Measurements from ENCODE around the gene ATG3.

The ATG3 gene

DNA sequence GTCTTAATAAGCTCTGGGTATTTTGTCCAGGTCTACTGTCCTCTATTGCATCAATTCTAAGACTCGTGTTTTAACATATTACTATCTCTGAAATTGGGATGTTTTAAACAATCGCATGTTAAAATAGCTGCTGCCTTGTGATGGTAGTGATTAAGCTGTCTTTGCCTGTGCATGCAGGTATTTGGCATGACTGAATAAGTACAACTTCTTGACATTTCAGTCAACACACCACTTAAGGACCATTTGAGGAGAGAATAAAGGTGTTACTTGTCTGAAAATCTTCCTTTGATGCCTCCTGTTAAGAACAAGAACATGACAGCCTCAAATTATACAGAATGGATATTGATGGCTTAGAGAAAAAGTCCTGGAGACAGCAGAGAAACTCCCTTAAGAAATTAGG, 33.1 kb upstream of the ATG3 start (continued):
- TF ChIP-seq ZBTB44 (tag by site-specific recombination; IDR thresholded peaks at IDR 0.05), result no peak
- TF ChIP-seq PATZ1 (tag by site-specific recombination; IDR thresholded peaks at IDR 0.05), result no peak
- no peak for TF ChIP-seq SETDB1 (IDR thresholded peaks at IDR 0.05; ENCODE audit: insufficient read length, low read length)

DNA sequence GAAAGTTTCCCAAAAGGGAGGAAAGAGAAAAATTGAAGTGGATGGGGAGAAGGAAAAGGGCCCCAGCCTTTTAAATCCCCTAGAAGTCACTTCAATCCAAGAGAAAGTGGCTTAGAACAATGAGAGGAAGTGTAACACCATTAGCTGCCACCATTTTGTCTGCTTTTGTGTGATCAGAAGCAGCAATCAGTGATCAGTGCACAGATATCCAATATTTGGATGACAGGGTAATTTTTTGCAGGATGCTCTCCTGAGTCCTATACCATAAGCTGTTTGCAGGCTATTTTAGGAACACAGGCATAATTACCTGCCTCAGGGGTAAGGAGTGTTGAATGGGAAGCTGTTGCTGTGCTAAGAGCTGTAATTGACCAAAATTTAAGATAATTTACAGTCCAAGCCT, 31.5 kb upstream of the ATG3 start:
- Histone ChIP-seq H3K27ac (ENCODE audit: extremely low read depth, low read depth, low read length) (no peak overlapping the region), H3K9me3 (ENCODE audit: control insufficient read depth, insufficient read depth, low read depth, low read length) (no peaks in the 10 kb centered on the region), H3K4me1 (ENCODE audit: control insufficient read depth, insufficient read depth, low read length) (no peaks in the 10 kb centered on the region), H3K4me3 (ENCODE audit: low read depth, low read length) (no peak overlapping the region), H3K36me3 (ENCODE audit: control insufficient read depth in 2 of 2, insufficient read depth in 1 of 2, low read length in 2 of 2) (no peaks in the 10 kb centered on the region)
- CTCF ChIA-PET, result interaction anchor here (1.3 kb wide), 1 partner anchor 11 kb away, joined by 3 read pairs; no protein-coding TSS in a partner anchor
- POLR2A ChIA-PET, result no interaction called here
- TF ChIP-seq ZNF133 (tag by site-specific recombination; IDR thresholded peaks at IDR 0.05), result no peak
- TF ChIP-seq, protein P1, sequence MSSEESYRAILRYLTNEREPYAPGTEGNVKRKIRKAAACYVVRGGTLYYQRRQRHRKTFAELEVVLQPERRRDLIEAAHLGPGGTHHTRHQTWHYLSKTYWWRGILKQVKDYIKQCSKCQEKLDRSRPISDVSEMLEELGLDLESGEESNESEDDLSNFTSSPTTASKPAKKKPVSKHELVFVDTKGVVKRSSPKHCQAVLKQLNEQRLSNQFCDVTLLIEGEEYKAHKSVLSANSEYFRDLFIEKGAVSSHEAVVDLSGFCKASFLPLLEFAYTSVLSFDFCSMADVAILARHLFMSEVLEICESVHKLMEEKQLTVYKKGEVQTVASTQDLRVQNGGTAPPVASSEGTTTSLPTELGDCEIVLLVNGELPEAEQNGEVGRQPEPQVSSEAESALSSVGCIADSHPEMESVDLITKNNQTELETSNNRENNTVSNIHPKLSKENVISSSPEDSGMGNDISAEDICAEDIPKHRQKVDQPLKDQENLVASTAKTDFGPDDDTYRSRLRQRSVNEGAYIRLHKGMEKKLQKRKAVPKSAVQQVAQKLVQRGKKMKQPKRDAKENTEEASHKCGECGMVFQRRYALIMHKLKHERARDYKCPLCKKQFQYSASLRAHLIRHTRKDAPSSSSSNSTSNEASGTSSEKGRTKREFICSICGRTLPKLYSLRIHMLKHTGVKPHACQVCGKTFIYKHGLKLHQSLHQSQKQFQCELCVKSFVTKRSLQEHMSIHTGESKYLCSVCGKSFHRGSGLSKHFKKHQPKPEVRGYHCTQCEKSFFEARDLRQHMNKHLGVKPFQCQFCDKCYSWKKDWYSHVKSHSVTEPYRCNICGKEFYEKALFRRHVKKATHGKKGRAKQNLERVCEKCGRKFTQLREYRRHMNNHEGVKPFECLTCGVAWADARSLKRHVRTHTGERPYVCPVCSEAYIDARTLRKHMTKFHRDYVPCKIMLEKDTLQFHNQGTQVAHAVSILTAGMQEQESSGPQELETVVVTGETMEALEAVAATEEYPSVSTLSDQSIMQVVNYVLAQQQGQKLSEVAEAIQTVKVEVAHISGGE (tag by site-specific recombination; conservative IDR thresholded peaks at IDR 0.05; ENCODE audit: low read depth), result no peak
- TF ChIP-seq SALL2 (tag by site-specific recombination; IDR thresholded peaks at IDR 0.05; ENCODE audit: borderline replicate concordance), result no peak

DNA sequence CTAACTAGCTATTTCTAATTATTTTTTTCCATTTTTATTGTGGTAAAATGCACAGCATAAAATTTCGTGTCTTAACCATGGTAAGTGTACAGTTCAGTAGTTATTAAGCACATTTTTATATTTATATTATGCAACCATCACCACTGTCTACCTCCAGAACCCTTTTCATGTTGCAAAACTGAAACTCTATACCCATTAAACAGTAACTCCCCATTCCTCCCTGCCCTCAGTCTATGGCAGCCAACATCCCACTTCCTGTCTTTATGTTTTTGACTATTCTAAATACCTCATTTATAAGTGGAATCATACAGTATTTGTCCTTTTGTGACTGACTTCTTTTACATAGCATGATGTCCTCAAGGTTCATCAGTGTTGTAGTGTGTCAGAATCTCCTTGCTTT, 25.6 kb upstream of the ATG3 start:
- H3K4me3 ChIP-seq (ENCODE audit: low read depth, low read length), result no peak overlapping the region
- ChIA-PET POLR2A (no interaction called here), CTCF (no interaction called here)

DNA sequence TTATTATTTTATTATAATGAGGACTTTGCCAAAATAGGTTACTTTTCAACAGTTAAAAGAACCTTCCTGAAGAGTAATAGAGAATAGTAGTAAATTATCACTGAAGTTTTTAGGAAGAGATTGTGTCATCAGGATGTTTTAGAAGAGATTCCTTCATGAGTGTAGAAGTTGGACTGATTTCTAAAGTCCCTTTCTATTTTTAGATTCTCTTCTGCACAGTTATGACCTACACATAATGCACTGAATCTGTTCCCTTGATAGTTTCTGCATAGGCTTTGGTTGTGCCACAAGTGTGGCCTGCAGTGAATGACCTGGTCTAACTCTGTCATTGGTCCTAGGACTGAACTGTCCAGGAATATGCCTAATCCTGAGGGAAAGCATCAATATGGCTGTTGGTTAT, 24.0 kb upstream of the ATG3 start:
- H3K4me3 ChIP-seq (ENCODE audit: low read depth, low read length), result no peak overlapping the region
- CTCF ChIA-PET, result no interaction called here
- POLR2A ChIA-PET, result no interaction called here
- H3K9me3 ChIP-seq (ENCODE audit: control insufficient read depth, insufficient read depth, low read depth, low read length), result no peaks in the 10 kb centered on the region
- H3K36me3 ChIP-seq (ENCODE audit: control insufficient read depth in 2 of 2, insufficient read depth in 1 of 2, low read length in 2 of 2), result peaks cover 0 to 42% of the 10 kb centered on the region in 2 experiments; a peak in 2 of 3 replicates
- no peaks in the 10 kb centered on the region for H3K4me1 ChIP-seq (ENCODE audit: control insufficient read depth, insufficient read depth, low read length)
- H3K27ac ChIP-seq (ENCODE audit: extremely low read depth, low read depth, low read length), result no peak overlapping the region
- TF ChIP-seq ZNF37A (tag by site-specific recombination; IDR thresholded peaks at IDR 0.05) (no peak), ZNF658 (tag by site-specific recombination; IDR thresholded peaks at IDR 0.05) (no peak), SP3 (tag by site-specific recombination; IDR thresholded peaks at IDR 0.05) (no peak), ZNF16 (tag by site-specific recombination; IDR thresholded peaks at IDR 0.05; ENCODE audit: low read depth) (no peak), ZNF138 (tag by site-specific recombination; IDR thresholded peaks at IDR 0.05; ENCODE audit: borderline replicate concordance) (no peak), ZNF701 (tag by site-specific recombination; IDR thresholded peaks at IDR 0.05) (no peak), ZNF560 (tag by site-specific recombination; IDR thresholded peaks at IDR 0.05; ENCODE audit: borderline replicate concordance) (no peak), ZNF214 (tag by site-specific recombination; IDR thresholded peaks at IDR 0.05; ENCODE audit: borderline replicate concordance) (no peak), ZIC2 (tag by site-specific recombination; IDR thresholded peaks at IDR 0.05) (no peak)

More for the DNA sequence above, 25.6 kb upstream of the ATG3 start:
- no peaks in the 10 kb centered on the region for H3K9me3 ChIP-seq (ENCODE audit: control insufficient read depth, insufficient read depth, low read depth, low read length)
- TF ChIP-seq ZNF664 (tag by site-specific recombination; IDR thresholded peaks at IDR 0.05) (no peak), WT1 (tag by site-specific recombination; IDR thresholded peaks at IDR 0.05) (0 out of 2 replicates have a peak, but pooled peaks have one; percentile 35), ZNF629 (tag by site-specific recombination; IDR thresholded peaks at IDR 0.05) (no peak), MYNN (tag by site-specific recombination; IDR thresholded peaks at IDR 0.05; ENCODE audit: borderline replicate concordance) (no peak)
- TF ChIP-seq, protein P2, sequence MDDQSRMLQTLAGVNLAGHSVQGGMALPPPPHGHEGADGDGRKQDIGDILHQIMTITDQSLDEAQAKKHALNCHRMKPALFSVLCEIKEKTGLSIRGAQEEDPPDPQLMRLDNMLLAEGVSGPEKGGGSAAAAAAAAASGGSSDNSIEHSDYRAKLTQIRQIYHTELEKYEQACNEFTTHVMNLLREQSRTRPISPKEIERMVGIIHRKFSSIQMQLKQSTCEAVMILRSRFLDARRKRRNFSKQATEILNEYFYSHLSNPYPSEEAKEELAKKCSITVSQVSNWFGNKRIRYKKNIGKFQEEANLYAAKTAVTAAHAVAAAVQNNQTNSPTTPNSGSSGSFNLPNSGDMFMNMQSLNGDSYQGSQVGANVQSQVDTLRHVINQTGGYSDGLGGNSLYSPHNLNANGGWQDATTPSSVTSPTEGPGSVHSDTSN (CRISPR knock-in tag; IDR thresholded peaks at IDR 0.05), result no peak
- H3K4me1 ChIP-seq (ENCODE audit: control insufficient read depth, insufficient read depth, low read length), result no peaks in the 10 kb centered on the region
- H3K27ac ChIP-seq (ENCODE audit: extremely low read depth, low read depth, low read length), result no peak overlapping the region
- peaks cover 0 to 32% of the 10 kb centered on the region in 2 experiments; a peak in 2 of 3 replicates for H3K36me3 ChIP-seq (ENCODE audit: control insufficient read depth in 2 of 2, insufficient read depth in 1 of 2, low read length in 2 of 2)
